HG03354 (cell line): ENCODE data around the gene ELMOD2.
"Not testable (repeated sequence)": the region's sequence is repeated elsewhere in the genome, so short reads cannot be mapped to it uniquely, and the experiment has no call there.

ENCODE experiments used
- ATAC-seq: cut with Tn5 transposase; IDR thresholded peaks from one replicate; pipeline ENCODE4 v1.9.1; 2021; ENCODE audit warnings: mild to moderate bottlenecking; ENCODE audit not compliant: unreplicated experiment, poor library complexity, severe bottlenecking

The ELMOD2 gene

GRCh38 chr4:140523857-140524742 is at the start of gene ELMOD2:
Gene ELMOD2, plus strand, starts transcription at chr4:140524168. Its CDS starts 1,261 bp downstream, at chr4:140525429.
- ATAC-seq: peak; percentile 100

- no peak for ATAC-seq
Measured at GRCh38 chr4:140483445-140483844, 40.5 kb upstream of the ELMOD2 start.

GRCh38 chr4:140485939-140486338 is 38.0 kb upstream of the ELMOD2 start:
- no peak for ATAC-seq

- no peak for ATAC-seq
Measured at GRCh38 chr4:140497405-140497746, 26.6 kb upstream of the ELMOD2 start.

GRCh38 chr4:140497747-140498636 is 26.0 kb upstream of the ELMOD2 start, which contains the start of gene MGAT4D:
Gene MGAT4D, minus strand, starts transcription at chr4:140498293. Its CDS starts 71 bp downstream, at chr4:140498222.
- ATAC-seq: no peak

- ATAC-seq: no peak
Measured at GRCh38 chr4:140499391-140499790, 24.6 kb upstream of the ELMOD2 start.

GRCh38 chr4:140504261-140504660 is 19.7 kb upstream of the ELMOD2 start:
- no peak for ATAC-seq

GRCh38 chr4:140513765-140514164 is 10.2 kb upstream of the ELMOD2 start:
- ATAC-seq: not testable (repeated sequence)

- no peak for ATAC-seq
Measured at GRCh38 chr4:140515423-140515822, 8.5 kb upstream of the ELMOD2 start.

GRCh38 chr4:140523370-140523856 is 555 bp upstream of the ELMOD2 start:
- peak; percentile 18 for ATAC-seq

- no peak for ATAC-seq
Measured at GRCh38 chr4:140529434-140529833, 5.5 kb downstream of the ELMOD2 start.

- no peak for ATAC-seq
Measured at GRCh38 chr4:140533951-140534480, 10.0 kb downstream of the ELMOD2 start.

GRCh38 chr4:140556372-140557085 is 32.6 kb downstream of the ELMOD2 start:
- peak; percentile 100 for ATAC-seq

- ATAC-seq: no peak
Measured at GRCh38 chr4:140557831-140558435, 34.0 kb downstream of the ELMOD2 start.

- ATAC-seq: no peak
Measured at GRCh38 chr4:140559696-140560095, 35.7 kb downstream of the ELMOD2 start.

- ATAC-seq: no peak
Measured at GRCh38 chr4:140568507-140569306, 44.7 kb downstream of the ELMOD2 start, which contains the start of gene UCP1. Gene UCP1, minus strand, starts transcription at chr4:140568961. Its CDS starts 232 bp downstream, at chr4:140568729.

GRCh38 chr4:140569307-140569638 is 45.3 kb downstream of the ELMOD2 start:
- no peak for ATAC-seq

GRCh38 chr4:140571620-140572019 is 47.7 kb downstream of the ELMOD2 start:
- no peak for ATAC-seq
